ENCODE measurements around the gene CLSTN1.

CLSTN1 gene

DNA sequence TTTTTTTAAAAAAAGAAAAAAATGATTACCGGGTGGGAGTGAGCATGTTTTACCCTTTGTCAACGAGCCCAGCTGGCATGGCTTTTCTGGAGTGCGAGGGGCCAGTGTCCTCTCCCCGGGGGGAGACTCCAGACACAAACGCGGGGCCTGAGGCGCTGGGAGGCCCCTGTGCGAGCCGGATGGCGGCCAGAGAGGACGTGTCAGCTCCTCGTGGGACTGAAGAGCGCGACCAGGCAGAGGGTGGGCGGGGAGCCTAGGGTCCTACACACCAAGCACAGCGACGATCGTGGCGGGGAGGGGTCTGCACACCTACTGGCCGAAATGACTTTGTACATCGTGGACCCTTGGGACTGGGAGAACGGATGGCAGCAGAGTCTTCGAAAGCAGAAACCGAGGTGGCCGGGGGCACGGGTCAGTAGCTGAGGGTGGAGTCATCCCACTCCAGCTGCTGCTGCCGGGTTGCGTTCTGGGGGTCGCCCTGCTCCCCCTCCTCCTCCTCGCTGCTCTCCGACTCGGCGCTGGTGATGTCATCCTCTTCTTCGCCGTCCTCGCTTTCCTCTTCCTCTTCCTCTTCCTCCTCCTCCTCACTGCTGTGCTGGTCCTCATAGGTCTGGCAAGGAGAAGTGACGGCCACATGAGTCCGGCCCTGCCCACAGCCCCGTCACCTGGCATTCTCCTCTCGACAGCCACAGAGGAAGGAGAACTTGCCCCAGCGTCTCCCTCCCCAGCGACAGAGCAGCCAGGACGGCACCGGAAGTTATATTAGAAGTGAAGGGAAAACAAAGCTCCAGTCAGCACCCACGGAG lies 93.5 kb downstream of the CLSTN1 start:
- DNase-seq (ENCODE audit: low read depth in 2 of 2): no peak

DNA sequence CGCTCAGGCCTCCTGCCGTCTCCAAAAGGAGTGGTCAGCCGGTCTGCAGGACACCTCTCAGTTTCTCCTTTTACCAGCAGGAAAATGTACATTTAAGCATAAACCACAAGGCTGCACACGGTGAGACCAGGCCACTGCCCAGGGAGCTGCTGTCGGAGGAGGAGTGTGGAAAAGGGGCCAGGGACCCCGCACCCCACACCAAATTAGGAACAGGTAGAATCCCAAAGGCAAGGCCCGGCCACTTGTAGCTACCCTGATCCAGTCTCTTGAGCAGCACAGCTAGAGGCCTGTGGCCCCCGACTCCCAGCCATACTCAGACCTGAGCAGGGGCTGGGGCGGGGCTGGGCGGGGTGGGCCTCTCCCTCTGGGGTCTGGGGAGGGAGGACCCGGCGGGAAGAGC lies 94.2 kb downstream of the CLSTN1 start:
- DNase-seq (ENCODE audit: low read depth in 2 of 2): no peak

DNA sequence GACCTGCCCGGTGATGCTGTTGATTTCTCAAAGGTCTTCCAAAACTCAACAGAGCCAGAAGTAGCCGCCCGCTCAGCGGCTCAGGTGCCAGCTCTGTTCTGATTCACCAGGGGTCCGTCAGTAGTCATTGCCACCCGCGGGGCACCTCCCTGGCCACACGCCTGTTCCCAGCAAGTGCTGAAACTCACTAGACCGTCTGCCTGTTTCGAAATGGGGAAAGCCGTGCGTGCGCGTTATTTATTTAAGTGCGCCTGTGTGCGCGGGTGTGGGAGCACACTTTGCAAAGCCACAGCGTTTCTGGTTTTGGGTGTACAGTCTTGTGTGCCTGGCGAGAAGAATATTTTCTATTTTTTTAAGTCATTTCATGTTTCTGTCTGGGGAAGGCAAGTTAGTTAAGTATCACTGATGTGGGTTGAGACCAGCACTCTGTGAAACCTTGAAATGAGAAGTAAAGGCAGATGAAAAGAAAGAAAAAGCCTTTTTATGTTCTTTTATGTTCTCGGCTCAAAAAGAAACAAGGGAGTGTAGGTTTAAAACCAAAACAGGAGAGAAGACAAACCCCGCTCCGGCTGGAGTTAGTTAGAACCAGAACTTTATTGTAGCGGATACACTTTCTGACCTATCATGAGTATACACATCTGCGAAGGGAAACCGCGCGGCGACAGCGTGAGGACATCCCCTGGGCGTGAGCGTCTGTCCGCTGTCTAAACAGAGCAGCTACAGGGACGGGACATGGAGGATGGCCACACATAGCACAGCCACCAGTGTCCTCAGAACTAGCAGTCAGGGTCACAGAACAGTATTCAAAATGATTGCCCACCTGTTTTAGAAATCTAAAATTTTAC lies 95.1 kb downstream of the CLSTN1 start:
- DNase-seq (ENCODE audit: low read depth in 2 of 2): peak in 1 of 2 donors; percentile 51

DNA sequence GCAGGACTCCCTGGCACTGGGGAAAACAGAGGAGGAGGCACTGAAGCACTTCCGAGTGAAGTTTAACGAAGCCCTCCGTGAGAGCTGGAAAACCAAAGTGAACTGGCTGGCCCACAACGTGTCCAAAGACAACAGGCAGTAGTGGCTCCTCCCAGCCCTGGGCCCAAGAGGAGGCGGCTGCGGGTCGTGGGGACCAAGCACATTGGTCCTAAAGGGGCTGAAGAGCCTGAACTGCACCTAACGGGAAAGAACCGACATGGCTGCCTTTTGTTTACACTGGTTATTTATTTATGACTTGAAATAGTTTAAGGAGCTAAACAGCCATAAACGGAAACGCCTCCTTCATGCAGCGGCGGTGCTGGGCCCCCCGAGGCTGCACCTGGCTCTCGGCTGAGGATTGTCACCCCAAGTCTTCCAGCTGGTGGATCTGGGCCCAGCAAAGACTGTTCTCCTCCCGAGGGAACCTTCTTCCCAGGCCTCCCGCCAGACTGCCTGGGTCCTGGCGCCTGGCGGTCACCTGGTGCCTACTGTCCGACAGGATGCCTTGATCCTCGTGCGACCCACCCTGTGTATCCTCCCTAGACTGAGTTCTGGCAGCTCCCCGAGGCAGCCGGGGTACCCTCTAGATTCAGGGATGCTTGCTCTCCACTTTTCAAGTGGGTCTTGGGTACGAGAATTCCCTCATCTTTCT lies 96.7 kb downstream of the CLSTN1 start:
- no peak for DNase-seq (ENCODE audit: low read depth in 2 of 2)

DNA sequence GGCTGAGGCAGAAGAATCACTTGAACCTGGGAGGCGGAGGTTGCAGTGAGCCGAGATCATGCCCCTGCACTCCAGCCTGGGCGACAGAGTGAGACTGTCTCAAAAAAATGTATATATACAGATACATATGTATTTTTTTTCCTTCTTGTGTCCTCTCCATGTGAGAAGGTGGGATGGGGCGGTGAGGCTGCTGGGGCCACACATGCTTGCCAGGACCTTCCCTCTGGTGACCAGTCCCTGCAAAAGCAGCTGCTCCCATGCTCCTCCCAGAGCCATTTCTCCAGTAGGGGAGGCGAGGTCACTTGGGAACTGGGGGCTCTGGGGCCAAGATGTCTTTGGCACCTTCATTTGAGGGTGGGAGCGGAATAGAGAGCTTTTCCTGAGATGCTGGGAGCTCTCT lies 97.4 kb downstream of the CLSTN1 start:
- DNase-seq (ENCODE audit: low read depth in 2 of 2): no peak

DNA sequence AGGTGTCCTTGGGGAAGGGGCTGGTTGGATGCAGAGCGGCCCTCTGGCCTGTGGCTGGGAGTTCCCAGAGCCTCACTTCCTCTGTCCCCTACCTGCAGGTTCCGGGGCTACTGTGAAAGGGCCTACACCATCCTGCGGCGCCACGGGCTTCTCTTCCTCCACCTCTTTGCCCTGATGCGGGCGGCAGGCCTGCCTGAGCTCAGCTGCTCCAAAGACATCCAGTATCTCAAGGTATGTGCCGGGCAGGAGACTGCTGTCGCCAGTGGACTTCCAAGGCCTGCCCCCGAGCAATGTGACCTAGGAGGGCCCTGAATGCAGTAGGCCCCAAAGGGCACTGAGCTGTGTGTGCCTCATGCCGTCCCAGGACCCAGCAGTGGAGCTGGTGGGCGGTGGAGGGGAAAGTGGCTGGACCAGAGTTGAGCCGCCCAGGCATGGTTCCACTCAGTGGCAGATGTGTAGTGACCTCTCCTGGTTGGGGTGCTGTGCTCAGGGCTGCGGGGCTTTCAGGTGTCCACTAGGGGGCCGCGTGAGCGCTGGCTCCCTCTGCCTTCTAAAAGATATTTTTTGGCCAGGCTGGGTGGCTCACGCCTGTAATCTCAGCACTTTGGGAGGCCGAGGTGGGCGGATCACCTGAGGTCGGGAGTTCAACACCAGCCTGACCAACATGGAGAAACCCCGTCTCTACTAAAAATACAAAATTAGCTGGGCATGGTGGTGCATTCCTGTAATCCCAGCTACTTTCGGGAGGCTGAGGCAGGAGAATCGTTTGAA lies 98.9 kb downstream of the CLSTN1 start:
- peak; percentile 59 to 64 for DNase-seq (ENCODE audit: low read depth in 2 of 2)

DNA sequence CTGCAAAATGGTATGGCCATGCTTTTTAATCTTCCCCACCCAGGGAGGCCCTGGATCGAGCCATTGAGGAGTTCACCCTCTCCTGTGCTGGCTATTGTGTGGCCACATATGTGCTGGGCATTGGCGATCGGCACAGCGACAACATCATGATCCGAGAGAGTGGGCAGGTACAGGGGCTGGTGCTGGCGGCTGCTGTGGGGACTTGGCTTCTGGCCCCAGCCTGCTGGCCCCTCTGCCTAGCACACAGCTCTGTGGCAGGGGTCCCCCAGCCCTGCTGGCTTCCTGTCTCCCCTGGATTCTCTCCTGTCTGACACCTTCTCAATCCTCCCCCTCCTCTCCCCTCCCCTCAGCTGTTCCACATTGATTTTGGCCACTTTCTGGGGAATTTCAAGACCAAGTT lies 99.8 kb downstream of the CLSTN1 start:
- no peak for DNase-seq (ENCODE audit: low read depth in 2 of 2)

DNA sequence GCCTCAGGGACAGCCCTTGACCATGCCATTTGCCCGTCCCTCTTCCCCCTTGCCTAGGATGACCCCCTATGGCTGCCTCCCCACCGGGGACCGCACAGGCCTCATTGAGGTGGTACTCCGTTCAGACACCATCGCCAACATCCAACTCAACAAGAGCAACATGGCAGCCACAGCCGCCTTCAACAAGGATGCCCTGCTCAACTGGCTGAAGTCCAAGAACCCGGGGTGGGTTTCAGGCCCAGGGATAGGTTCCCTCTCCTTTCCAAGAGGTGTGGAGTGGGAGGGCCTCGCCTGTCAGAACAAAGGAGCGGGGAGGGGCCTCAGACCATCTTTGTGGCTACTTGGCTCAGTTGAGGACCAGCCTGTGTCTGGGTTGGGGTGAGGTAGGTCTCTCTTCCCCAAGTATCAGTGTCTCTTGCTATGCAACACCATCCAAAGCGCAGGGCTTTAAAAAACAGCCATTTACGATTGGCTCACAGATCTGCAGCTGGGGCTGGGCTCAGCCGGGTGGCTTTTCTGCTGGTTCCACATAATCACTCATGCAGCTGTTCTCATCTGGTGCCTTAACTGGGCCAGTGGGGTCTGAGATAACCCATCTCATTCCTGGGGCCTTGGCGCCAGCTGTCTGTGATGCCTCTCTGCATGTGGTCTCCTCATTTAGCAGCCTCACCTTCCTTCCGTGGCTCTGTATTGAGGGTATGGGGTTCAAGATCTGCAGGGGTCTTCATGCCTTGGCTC lies 100.5 kb downstream of the CLSTN1 start:
- DNase-seq (ENCODE audit: low read depth in 2 of 2): no peak

DNA sequence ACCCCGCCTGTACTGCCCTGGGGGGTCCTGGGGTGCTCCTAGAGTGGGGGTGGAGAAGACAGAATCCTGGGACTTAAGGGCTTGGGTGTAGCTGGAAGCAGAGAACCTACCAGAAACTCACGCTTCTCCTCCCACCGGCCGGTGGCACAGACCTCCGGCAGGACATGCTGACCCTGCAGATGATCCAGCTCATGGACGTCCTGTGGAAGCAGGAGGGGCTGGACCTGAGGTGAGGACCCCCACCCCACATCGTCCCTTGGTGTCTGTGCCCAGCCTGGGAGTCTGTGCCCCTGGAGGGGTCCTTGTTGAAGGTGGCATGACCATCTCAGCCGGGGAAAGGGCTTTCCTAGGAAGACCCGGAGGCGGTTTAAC lies 101.4 kb downstream of the CLSTN1 start:
- no peak for DNase-seq (ENCODE audit: low read depth in 2 of 2)

DNA sequence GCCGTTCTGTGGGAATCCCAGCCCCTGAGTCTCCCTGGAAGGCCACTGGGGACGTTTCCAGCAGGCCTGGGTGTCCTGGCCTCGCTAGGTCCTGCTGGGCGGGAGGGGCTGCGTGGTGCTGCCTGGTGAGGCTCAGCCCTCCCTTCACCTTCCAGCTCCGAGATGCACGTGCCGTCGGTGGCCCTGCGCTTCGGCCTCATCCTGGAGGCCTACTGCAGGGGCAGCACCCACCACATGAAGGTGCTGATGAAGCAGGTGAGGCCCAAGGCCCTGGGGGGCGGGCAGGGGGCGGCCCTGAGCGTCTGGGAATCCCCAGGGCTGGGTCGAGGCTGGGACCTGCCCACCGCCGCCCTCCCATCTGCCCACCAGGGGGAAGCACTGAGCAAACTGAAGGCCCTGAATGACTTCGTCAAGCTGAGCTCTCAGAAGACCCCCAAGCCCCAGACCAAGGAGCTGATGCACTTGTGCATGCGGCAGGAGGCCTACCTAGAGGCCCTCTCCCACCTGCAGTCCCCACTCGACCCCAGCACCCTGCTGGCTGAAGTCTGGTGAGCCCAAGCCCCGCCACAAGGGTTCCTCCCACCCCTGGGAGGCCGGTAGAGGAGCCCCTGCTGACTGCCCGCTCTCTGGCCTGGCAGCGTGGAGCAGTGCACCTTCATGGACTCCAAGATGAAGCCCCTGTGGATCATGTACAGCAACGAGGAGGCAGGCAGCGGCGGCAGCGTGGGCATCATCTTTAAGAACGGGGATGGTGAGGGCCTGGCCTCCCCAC lies 102.0 kb downstream of the CLSTN1 start:
- DNase-seq (ENCODE audit: low read depth in 2 of 2): peak; percentile 70 to 75

DNA sequence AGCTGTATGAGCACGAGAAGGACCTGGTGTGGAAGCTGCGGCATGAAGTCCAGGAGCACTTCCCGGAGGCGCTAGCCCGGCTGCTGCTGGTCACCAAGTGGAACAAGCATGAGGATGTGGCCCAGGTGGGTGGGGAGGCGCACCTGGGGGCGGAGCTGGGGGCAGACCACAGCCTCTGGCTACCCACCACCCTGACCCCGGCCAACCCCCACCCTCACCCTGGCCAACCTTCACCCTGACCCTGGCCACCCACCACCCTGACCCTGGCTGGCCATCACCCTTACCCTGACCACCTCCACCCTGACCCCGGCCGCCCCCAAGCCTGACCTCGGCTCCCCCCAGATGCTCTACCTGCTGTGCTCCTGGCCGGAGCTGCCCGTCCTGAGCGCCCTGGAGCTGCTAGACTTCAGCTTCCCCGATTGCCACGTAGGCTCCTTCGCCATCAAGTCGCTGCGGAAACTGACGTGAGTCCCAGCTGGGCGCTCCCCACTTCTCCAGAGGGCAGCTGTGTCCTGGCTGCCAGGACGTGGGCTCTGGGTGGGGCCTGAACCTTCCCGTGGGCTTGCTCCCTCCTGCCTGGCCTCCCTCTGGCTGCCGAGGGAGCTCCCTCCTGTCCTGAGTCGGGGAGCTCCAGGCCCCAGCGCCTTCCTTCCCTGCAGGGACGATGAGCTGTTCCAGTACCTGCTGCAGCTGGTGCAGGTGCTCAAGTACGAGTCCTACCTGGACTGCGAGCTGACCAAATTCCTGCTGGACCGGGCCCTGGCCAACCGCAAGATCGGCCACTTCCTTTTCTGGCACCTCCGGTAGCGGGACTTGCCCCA lies 102.8 kb downstream of the CLSTN1 start:
- no peak for DNase-seq (ENCODE audit: low read depth in 2 of 2)

DNA sequence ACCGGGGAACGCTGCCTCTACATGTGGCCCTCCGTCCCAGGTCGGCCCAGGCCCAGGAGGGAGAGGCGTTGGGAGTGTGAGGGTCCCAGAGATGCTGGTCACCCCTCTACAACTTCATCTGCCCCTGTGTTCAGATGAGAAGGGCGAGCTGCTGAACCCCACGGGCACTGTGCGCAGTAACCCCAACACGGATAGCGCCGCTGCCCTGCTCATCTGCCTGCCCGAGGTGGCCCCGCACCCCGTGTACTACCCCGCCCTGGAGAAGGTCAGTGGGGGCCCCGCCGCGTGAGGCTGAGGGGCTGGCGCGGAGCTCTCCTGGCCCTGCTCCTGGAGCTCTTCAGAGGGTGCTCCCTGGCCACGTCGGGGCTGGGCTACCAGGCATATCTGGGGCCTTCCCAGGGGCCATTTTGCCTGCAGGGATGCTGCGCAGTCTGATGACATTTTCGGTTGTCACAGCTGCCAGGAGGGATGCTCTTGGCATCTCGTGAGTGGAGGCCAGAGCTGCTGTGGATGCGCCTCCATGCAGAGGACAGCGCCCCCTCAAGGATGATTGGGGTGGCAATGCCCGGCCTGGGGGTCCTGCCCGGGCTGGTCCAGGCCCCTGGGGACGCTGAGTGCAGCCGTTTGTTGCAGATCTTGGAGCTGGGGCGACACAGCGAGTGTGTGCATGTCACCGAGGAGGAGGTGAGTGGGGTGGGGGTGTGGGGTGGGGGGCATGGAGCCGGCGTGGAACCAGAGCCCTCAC lies 103.6 kb downstream of the CLSTN1 start:
- DNase-seq (ENCODE audit: low read depth in 2 of 2): no peak

DNA sequence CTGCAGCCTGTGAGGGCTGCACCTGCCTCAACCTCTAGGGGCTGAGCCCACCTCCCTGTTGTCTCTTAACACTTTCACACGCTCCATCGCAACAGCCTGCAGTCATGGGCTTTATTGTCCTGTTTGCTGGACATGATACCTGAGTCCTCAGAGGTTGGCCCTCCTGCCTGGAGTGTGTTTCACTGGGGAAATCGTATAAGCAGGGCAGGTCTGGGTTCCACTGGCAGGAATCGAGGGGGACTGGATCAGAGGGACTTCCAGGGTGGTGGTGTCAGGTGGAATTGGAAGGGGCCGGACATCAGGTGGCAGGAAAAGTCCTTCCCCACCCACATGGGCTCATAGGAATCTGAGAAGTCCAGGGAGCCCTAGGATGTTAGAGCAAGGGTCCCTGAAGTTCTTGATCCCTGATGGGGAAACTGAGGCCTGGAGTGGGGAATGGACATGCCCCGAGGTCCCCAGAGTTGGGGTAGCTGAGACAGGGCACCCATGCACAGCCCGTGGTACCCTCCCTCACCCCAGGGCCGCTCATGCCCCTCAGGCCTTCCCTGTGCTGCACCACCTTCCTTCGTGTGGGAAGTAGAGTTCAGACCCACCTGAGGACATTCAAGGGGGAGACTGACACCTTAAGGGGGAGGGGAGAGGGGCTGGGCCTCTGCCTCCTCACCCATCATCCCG lies 105.6 kb downstream of the CLSTN1 start:
- DNase-seq (ENCODE audit: low read depth in 2 of 2): no peak

DNA sequence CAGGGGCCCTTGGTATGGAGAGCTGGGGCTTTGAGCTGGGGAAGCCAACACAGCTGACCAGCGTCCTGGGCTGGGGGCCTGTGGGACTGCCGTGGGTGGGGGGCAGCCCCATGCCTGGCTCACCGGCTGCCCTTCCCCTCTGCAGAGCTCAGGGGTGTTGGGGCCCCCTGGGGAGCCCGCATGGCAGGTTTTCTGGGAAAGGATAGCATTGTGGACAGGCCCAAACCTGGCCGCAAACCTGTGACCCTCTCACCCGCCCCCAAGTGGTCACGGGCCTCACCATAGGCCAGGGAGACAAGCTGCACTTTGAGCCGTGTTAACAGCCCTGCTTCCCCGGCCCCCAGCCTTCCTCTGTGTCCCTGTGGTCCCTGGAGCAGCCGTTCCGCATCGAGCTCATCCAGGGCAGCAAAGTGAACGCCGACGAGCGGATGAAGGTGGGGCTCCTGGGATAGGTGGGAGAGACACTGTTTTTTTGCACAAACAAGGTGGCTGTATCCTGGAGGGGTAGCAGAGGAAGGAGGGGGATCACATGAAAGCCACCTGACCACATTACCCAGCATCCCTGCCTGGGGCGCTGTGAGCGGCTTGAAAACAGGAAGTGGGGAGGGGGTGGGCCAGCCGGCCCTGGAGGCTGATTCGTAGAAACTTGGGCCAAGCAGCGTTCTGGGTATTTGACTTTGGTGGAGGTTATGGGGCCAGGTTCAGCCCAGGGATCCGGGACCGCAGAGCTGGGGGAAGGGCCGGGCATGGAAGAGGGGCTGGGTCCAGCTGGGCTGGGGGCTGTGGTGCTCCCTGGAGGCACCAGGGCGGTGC lies 106.4 kb downstream of the CLSTN1 start:
- peak; percentile 54 to 57 for DNase-seq (ENCODE audit: low read depth in 2 of 2)

DNA sequence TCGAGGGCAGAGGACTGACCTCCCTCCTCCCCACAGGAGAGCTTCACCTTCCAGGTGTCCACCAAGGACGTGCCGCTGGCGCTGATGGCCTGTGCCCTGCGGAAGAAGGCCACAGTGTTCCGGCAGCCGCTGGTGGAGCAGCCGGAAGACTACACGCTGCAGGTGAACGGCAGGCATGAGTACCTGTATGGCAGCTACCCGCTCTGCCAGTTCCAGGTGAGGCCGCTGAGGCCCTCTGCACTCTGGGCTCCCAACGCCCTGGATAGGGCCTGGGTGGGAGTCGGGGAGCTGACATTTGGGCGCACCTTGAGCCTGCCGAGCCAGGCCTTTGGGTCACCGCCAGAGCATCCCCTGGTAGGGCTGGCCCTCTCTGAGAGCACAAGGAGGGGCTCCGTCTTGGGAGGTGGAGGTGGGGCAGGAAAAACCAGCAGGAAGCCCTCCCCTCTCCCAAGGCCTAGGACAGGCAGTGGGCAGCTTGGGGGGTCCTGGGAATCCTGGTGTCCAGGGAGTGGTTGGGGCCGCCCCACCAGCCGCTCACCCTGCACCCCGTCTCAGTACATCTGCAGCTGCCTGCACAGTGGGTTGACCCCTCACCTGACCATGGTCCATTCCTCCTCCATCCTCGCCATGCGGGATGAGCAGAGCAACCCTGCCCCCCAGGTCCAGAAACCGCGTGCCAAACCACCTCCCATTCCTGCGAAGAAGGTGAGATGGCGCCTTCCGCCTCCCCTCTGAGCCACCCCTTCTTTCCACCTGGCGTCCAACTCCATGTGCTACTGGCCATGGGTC lies 107.2 kb downstream of the CLSTN1 start:
- no peak for DNase-seq (ENCODE audit: low read depth in 2 of 2)

DNA sequence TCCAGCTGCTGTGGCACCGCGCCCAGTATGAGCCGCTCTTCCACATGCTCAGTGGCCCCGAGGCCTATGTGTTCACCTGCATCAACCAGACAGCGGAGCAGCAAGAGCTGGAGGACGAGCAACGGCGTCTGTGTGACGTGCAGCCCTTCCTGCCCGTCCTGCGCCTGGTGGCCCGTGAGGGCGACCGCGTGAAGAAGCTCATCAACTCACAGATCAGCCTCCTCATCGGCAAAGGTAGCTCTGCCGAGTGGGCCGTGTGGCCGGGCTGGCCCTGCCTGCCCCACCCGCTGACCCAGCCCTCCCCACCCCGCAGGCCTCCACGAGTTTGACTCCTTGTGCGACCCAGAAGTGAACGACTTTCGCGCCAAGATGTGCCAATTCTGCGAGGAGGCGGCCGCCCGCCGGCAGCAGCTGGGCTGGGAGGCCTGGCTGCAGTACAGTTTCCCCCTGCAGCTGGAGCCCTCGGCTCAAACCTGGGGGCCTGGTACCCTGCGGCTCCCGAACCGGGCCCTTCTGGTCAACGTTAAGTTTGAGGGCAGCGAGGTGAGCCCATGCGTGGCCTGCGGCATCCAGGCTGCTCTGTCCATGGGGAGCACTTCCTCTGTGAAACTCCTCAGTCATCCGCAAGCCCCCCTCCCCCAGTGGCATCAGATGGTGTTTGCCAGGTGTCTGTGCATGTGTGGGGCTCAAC lies 108.1 kb downstream of the CLSTN1 start:
- no peak for DNase-seq (ENCODE audit: low read depth in 2 of 2)
